Heart left ventricle (tissue), 13 donors: ENCODE measurements around the gene ZC3H18.

ENCODE experiments used
- POLR2A ChIP-seq, 2 donors: fragments of 450-650 bp; IDR thresholded peaks; one replicate each; pipeline ENCODE4 v1.6.1; 2017; ENCODE audit warnings: antibody characterized with exemption in 2 of 2, mild to moderate bottlenecking in 2 of 2, moderate library complexity in 2 of 2
- TF ChIP-seq, protein P1 (sequence below), 12 donors: fragments of 200-600 bp; sonication (generic) in 4 of 12; IDR thresholded peaks; one replicate each; pipeline versions ENCODE4 v1.5.0 to v1.8.0; 2018 to 2022; ENCODE audit warnings: antibody characterized with exemption in 12 of 12, mild to moderate bottlenecking in 5 of 12
- donor health status: ischemic (EF 13 %, LVEDD 7.1; RV severe dilation, severe dysfunction).
- donor health status: DM: no; HTN: yes; CAD: no.
- donor health status: DM: no; HTN: no; CAD: no.
- donor health status: ischemic (EF 25% LVEDD 6.9; RV normal size, moderate dysfunction).
- donor health status: ischemic (EF 25% LVEDD 5.7; RV mildly dilated, moderate dysfunction).
- donor health status: ischemic (EF 35%, LVEDD 5.7; RV mildly dilated, moderate dysfunction).
- donor health status: nonischemic (EF 11% LVEDD 7.7; RV severe dilation, severe dysfunction).
- donor health status: DM: yes; HTN: yes; CAD: no.
- donor health status: PGD.
- donor health status: ischemic (EF 29% LVEDD 5.4; RV normal size, mild dysfunction).
- donor health status: nonischemic (EF 23%, LVEDD 6.1; RV moderate dilation, normal function).

DNA sequence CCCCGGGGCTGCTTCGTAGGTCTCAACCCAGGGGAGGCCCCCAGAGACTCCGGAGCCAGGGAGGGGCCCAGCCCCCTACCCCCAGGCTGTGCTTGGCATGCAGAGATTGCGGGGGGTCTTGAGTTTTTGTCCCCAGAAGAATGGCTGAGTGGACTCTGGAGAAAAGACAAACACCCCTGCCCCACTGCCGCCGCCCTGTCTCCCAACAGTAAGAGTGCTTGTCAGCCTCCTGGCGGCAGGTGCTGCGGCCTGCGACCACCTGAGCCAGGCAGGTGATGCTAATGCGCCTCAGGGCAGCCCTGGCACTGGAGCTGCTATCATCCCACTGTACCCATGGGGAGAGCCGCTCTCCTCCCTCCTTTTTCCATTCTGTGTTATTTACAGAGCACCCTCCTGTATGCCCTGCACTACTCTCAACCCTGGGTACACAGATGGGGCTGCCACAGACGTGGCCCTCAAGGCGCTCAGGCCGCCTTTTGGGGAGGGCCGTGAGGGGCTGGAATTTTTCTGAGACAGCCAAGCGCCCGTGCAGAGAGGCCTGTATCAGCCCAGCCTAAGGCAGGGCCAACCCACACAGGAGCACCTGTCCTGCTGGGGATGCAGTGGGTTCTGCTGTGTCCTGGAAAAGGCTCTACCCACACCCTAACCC, 65.6 kb downstream of the ZC3H18 start:
- TF ChIP-seq, protein P1, sequence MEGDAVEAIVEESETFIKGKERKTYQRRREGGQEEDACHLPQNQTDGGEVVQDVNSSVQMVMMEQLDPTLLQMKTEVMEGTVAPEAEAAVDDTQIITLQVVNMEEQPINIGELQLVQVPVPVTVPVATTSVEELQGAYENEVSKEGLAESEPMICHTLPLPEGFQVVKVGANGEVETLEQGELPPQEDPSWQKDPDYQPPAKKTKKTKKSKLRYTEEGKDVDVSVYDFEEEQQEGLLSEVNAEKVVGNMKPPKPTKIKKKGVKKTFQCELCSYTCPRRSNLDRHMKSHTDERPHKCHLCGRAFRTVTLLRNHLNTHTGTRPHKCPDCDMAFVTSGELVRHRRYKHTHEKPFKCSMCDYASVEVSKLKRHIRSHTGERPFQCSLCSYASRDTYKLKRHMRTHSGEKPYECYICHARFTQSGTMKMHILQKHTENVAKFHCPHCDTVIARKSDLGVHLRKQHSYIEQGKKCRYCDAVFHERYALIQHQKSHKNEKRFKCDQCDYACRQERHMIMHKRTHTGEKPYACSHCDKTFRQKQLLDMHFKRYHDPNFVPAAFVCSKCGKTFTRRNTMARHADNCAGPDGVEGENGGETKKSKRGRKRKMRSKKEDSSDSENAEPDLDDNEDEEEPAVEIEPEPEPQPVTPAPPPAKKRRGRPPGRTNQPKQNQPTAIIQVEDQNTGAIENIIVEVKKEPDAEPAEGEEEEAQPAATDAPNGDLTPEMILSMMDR (IDR thresholded peaks at IDR 0.05), result no peak
- no peak for TF ChIP-seq POLR2A (IDR thresholded peaks at IDR 0.05)
